ENCODE data around the gene TSPAN12.

DNA sequence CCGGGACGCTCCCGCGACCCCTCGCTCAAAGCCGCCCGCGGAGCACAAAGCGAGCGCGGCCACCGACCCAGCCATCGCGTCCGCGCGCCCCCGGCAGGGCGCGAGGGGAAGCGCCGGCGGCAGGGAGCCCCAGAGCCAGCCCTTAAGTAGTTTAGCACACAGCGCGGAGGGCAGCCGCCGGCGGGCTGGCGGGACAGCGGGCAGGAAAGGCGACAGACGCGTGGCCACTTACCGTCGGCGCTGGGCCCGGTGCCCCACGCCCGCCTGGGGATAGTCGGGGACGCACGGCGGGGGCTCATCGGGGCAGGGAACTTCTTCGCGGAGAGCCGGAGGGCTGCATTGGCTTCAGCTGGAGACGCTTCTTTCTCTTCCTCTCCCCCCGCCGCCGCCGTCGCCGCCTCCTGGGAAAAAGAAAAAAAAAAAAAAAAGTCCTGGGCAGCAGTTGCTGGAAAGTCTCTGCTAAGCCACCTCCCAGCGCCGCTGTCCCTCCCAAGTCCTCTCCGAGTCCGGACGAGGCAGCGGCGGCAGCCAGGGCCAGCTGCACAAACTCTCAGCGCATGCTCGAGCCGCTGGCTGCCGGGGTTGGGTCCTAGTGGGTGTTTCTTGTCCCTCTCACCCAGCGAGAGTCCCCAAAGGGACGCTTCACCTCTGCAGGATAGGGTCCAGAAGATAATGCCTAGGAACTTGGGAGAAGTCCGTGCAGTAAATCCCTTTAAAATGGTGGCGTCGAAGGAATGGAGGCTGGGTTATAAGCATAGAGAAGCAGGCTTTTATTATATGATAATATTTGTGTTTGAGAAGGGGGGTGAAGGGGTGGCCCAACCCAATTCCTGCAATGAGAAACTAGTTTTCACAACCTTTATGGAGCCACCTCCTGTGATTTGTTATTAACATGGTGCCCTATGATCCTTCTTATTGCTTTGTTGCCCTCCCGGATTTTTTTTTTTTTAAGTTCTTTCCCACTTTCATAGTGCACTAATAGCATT is at the start of gene TSPAN12:
- TF ChIP-seq, protein P1, sequence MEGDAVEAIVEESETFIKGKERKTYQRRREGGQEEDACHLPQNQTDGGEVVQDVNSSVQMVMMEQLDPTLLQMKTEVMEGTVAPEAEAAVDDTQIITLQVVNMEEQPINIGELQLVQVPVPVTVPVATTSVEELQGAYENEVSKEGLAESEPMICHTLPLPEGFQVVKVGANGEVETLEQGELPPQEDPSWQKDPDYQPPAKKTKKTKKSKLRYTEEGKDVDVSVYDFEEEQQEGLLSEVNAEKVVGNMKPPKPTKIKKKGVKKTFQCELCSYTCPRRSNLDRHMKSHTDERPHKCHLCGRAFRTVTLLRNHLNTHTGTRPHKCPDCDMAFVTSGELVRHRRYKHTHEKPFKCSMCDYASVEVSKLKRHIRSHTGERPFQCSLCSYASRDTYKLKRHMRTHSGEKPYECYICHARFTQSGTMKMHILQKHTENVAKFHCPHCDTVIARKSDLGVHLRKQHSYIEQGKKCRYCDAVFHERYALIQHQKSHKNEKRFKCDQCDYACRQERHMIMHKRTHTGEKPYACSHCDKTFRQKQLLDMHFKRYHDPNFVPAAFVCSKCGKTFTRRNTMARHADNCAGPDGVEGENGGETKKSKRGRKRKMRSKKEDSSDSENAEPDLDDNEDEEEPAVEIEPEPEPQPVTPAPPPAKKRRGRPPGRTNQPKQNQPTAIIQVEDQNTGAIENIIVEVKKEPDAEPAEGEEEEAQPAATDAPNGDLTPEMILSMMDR (IDR thresholded peaks at IDR 0.05): no peak
- no peak for TF ChIP-seq POLR2A (IDR thresholded peaks at IDR 0.05)
